NCI-H460 (cell line): ENCODE data around the gene RANGAP1. TPM values are rescaled to one million over a fixed set of nuclear protein-coding genes. Genes with fewer than 3 reads are reported as not detected.

ENCODE experiments used
- DNase-seq: peaks from one replicate; pipeline ENCODE4 v3.0.0-alpha.2; 2016; ENCODE audit warnings: low read depth; ENCODE audit errors: extremely low read depth
- total RNA-seq: library from RNA; depleted of rRNA; stranded (reverse); fragments of >200 nt; shearing (Covaris generic); gene quantifications from 2 replicates; pipeline ENCODE4 v1.2.3, GENCODE V29; 2014

Gene RANGAP1
- total RNA-seq, 1 experiment from 2014 or later, result 44.2 TPM

DNA sequence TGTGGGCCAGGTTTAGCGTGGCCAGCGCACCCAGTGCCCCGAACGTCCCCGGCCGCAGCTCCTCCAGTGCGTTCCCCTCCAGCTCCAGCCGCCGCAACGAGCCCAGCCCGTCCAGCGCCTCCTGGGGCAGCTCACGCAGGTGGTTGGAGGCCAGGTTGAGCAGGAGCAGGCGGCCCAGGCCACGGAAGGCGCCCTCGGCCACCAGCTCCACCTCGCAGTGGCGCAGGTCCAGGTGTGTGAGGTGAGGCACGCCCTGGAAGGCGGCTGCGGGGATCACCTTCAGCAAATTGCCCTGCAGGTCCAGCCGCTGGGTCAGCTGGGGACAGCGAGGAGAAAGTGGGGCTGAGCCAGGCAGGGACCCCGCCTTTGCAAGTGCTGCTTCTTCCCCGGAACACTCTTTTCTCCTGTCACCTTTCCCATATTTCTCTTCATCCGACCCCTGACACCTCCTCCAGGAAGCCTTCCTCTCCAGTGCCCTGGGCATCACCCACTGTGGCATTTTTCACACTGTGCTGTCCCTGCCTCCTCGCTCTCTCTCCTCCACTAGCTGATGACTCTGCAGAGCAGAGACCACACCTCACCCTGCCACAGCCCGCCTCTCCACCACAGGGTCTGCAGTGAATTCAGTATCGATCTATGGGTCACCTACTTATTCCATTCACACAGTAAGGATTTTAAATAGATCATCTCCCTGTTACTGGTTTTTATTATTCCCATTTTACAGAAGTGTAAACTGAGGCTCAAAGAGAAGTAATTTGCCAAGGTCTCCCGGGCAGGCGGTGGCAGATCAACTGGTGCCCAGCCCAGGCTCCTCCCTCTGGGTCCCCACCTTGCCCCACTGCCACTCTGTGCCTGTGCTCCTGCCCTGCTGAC lies 47.2 kb downstream of the RANGAP1 start:
- no peak for DNase-seq

DNA sequence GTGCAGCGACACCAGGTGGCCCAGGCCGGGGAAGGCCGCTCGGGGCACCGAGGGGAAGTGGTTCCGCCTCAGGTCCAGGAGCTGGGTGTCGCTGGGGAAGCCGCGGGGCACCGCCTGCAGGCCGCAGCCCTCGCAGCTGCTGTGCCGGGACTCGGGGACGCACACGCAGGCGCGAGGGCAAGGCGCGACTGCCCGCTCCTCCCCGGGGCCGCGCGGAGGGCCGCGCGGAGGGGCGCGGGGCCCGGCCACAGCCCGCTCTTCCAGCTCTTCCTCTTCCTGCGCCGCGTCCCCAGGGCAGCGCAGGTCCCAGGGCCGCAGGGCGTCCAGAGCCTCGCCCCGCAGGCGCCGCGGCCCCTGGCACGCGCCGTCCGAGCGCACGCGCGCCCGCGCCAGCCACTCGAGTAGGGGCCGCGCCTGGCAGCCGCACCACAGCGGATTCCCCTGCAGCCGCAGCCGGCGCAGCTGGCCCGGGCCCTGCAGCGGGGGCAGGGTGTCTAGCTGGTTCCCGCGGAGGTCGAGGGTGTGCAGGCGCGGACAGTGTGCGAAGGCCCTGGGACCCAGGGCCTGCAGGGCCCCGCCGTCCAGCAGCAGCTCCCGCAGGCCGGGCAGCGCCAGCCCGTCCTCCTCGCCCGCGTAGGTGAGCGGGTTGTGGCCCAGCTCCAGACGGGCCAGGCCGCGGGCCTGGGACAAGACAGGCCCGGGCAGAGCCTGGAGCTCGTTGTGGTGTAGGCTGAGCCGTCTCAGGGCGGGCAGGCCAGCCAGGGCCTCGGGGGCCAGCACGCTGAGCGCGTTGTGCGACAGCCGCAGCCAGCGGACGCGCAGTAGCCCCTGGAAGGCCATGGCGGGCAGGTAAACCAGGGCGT lies 48.0 kb downstream of the RANGAP1 start:
- peak; percentile 40 for DNase-seq

DNA sequence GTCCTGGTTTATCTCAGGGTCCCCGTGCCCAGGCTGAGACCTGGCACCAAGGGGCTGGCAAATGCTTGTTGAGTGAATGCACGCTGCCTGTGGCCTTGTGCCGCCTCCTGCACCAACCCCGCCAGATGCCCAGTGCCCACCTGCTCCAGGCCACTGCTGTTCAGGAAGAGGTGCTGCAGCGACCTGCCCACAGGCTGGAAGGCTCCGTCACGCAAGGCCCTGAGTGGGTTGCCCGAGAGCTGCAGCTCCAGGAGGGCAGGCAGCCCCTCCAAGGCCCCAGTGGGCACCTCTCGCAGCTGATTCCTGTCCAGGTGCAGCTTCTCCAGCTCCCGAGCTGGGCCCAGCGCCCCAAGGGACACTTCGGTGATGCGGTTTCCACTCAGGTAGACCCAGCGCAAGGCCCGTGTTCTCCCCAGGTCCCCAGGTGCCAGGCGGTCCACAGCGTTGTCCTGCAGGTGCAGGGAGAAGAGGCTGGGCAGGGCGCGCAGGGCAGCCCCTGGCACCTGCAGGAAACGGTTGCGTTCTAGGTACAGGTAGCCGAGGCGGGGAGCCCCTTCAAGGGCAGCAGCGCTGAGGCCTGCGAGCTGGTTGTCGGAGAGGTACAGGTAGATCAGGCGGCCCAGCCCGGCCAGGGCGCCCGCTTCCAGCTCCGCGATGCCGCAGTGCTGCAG lies 48.8 kb downstream of the RANGAP1 start:
- no peak for DNase-seq

GRCh38 chr22:41234815-41235695 lies 50.9 kb downstream of the RANGAP1 start:
- no peak for DNase-seq

DNA sequence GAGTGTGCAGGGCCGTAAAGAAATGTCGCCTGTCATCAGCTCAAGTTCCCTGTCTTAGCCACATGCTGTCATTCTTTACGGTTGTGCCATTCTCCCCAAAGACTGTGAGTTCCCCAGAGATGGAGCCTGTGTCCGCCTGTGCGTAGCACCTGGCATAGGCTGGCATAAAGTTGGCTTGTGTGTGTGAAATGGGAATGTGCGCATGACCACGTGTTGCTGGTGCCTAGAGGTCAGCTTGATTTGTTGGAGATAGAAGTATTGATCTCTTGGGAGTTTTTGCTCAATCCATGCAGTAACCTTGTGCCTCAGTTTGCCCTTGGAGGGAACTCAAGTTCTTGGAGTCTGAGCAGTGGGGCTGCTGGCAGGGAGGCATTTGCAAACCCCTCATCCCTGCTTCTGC lies 54.6 kb downstream of the RANGAP1 start:
- no peak for DNase-seq

- no peak for DNase-seq
Observed at GRCh38 chr22:41230401-41230785, 55.6 kb downstream of the RANGAP1 start.

GRCh38 chr22:41229730-41230400 lies 56.1 kb downstream of the RANGAP1 start:
- no peak for DNase-seq

DNA sequence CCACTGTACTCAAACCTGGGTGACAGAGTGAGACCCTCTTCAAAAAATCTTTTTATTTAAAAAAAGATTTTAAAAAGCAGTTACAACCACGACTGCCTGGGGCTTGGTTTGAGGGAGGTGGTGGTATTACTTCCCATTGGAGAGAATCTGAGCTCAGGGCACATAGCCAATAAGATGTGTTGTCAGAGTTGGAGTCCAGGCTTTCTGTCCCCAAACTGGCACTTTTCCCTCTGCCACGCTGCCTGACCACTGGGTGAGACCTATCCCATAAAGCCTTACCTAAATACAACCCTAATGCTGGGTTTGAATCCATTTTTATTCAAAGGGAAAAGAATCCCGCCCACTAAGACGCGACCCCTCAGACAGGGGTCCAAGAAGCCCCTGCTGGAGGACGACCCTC lies 56.8 kb downstream of the RANGAP1 start:
- DNase-seq, result no peak

GRCh38 chr22:41226723-41227655 lies 59.0 kb downstream of the RANGAP1 start:
- DNase-seq, result no peak

- DNase-seq, result no peak
Observed at GRCh38 chr22:41223535-41223934, 62.5 kb downstream of the RANGAP1 start.

DNA sequence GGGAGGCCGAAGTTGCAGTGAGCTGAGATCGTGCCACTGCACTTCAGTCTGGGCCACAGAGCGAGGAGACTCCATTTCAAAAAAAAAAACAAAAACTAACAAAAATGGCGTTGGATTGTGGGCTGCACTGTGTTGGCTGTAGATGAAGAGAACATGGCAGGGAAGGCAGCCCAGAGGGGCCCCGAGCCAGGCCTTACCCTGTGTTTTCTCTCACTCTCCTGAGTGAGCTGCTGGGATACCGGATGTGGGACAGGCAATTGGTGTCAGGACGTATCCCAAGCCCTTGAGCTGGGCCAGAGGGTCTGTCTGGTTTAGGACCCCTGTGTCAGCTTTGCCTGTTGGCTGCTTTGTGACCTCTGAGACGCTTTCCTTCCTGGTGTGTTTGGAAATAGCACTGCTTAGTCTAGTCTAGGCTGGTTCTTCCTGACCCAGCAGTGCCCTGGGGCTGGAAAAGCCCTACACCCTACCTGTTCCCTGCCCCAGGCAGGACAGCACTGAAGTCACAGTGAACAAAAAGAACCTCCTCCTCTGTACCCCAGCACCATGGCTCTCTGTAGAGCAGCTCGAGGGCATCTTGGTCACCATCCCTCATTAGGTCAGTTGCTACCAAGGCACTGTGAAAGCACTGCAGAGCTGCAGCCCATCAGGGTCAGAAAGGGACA lies 63.0 kb downstream of the RANGAP1 start:
- DNase-seq, result no peak

GRCh38 chr22:41217553-41218157 lies 68.3 kb downstream of the RANGAP1 start:
- peak; percentile 56 for DNase-seq

- DNase-seq, result no peak
Observed at GRCh38 chr22:41216984-41217383, 69.0 kb downstream of the RANGAP1 start.

- no peak for DNase-seq
Observed at GRCh38 chr22:41215926-41216325, 70.1 kb downstream of the RANGAP1 start.

DNA sequence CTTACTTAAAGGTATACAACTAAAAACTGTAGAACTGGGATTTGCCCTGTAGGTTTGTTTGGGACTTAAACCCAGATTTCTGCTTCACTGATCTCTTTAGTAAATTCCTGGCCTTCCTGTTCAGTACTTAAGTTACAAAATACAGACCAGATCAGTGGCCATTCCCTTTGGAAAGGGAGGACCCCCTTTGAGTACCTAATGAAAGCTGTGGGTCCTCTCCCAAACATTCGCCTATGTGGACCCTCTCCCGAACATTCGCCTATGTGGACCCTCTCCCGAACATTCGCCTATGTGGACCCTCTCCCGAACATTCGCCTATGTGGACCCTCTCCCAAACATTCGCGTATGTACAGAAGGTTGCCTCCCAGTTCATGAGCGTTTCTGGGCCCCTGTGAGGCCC lies 70.6 kb downstream of the RANGAP1 start:
- no peak for DNase-seq

- no peak for DNase-seq
Observed at GRCh38 chr22:41206719-41207118, 79.3 kb downstream of the RANGAP1 start.
